Effector memory CD4-positive, alpha-beta T cell (primary cell): ENCODE results near the gene CRYBG1.

ENCODE experiments used
- DNase-seq, 3 donors: peaks; one replicate each; pipeline ENCODE4 v3.0.0-alpha.2; 2020
- H3K27ac ChIP-seq: 2 replicates; pipeline ENCODE4 v1.7.0; 2013; ENCODE audit warnings: mild to moderate bottlenecking, low read length, moderate library complexity; ENCODE audit not compliant: insufficient read depth, poor library complexity, severe bottlenecking
- H3K27me3 ChIP-seq: replicated peaks from 2 replicates; pipeline ENCODE4 v1.7.0; 2013; ENCODE audit warnings: mild to moderate bottlenecking, low read length; ENCODE audit not compliant: insufficient read depth, control insufficient read depth, poor library complexity, severe bottlenecking
- H3K36me3 ChIP-seq: 2 replicates; pipeline ENCODE4 v1.7.0; 2013; ENCODE audit warnings: mild to moderate bottlenecking, low read length, moderate library complexity; ENCODE audit not compliant: control insufficient read depth, insufficient read depth
- H3K4me1 ChIP-seq: 2 replicates; pipeline ENCODE4 v1.7.0; 2013; ENCODE audit warnings: low read length, mild to moderate bottlenecking; ENCODE audit not compliant: control insufficient read depth, insufficient read depth, poor library complexity, severe bottlenecking
- H3K4me3 ChIP-seq: 2 replicates; pipeline ENCODE4 v1.7.0; 2013; ENCODE audit warnings: low read length, low read depth, mild to moderate bottlenecking; ENCODE audit not compliant: insufficient read depth, poor library complexity, severe bottlenecking
- H3K9me3 ChIP-seq: 2 replicates; pipeline ENCODE4 v1.7.0; 2013; ENCODE audit warnings: mild to moderate bottlenecking, low read length, moderate library complexity; ENCODE audit not compliant: control insufficient read depth

CRYBG1 gene

GRCh38 chr6:106600329-106600728 lies 239.8 kb downstream of the CRYBG1 start:
- H3K4me3 ChIP-seq: no peak overlapping the region
- DNase-seq: no peak
- no peaks in the 10 kb centered on the region for H3K36me3 ChIP-seq
- no peaks in the 10 kb centered on the region for H3K27me3 ChIP-seq
- no peaks in the 10 kb centered on the region for H3K4me1 ChIP-seq
- no peak overlapping the region for H3K27ac ChIP-seq
- no peaks in the 10 kb centered on the region for H3K9me3 ChIP-seq

DNA sequence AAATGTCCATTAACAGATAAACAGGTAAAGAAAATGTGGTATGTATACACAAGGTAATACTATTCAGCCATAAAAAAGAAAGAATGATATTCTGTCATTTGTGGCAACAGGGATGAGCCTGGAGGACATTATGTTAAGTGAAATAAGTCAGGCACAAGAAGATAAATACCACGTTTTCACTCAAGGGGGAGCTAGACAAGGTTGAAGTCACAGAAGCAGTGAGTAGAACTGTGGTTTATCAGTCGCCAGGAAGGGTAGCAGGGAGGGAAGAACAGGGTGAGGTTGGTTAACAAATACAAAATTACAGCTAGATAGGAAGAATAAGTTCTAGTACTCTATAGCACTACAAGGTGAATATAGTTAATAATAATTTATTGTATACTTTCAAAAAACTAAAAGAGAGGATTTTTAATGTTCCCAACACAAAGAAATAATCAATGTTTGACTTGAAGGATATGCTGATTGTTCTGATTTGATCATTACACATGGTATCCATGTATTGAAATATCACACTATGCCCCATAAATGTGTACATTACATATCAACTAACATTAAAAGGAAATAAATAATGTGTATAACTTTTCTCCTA lies 247.7 kb downstream of the CRYBG1 start:
- DNase-seq: no peak
- no peak overlapping the region for H3K4me3 ChIP-seq
- no peaks in the 10 kb centered on the region for H3K9me3 ChIP-seq
- peaks cover 3% of the 10 kb centered on the region for H3K36me3 ChIP-seq
- no peak overlapping the region for H3K27ac ChIP-seq
- H3K4me1 ChIP-seq: no peaks in the 10 kb centered on the region
- H3K27me3 ChIP-seq: no peaks in the 10 kb centered on the region

DNA sequence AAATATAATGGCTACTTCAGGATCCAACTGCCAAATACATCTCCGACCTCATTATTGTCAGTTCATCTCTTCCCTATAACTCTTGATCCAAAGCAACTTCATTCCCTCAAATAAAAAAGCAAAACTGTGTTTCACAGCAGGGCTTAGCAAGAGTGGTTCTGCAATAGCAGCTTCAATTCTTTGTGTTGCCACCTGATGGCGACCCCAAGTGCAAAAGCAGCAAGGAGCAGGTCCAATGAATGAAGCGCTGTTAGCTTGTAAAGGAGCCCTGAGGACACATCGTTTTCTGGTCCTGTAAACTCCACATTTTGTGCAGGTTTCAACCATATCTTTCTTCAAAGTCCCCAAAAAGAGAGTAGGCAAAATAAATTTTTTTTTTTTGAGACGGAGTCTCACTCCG lies 249.2 kb downstream of the CRYBG1 start:
- no peak for DNase-seq
- H3K27ac ChIP-seq: no peak overlapping the region
- no peaks in the 10 kb centered on the region for H3K4me1 ChIP-seq
- no peaks in the 10 kb centered on the region for H3K27me3 ChIP-seq
- no peak overlapping the region for H3K4me3 ChIP-seq
- no peaks in the 10 kb centered on the region for H3K9me3 ChIP-seq
- H3K36me3 ChIP-seq: peaks cover 9% of the 10 kb centered on the region

DNA sequence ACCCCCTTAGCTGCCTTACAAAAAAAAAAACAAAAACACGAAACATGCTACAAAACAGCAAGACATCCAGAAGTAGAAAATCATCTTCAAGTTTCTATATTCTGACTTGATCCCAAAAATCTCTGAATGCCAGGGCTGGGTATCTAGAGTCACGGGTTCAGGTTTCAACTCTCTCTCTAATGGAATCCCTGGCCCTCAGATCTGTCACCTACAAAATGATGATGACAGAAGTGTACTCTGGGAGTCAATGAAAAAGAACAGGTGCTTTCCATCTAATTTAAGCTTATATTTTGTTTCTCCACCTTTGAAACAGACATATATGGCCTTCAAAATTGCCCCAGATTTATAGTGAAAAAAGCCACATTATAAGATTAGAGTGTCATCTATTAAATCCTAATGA lies 250.5 kb downstream of the CRYBG1 start:
- DNase-seq: no peak
- Histone ChIP-seq H3K27ac (no peak overlapping the region), H3K4me1 (no peaks in the 10 kb centered on the region), H3K36me3 (peaks cover 9% of the 10 kb centered on the region), H3K9me3 (no peaks in the 10 kb centered on the region), H3K4me3 (no peak overlapping the region), H3K27me3 (no peaks in the 10 kb centered on the region)

GRCh38 chr6:106612671-106613416 lies 252.3 kb downstream of the CRYBG1 start:
- no peak overlapping the region for H3K4me3 ChIP-seq
- no peaks in the 10 kb centered on the region for H3K27me3 ChIP-seq
- no peak overlapping the region for H3K27ac ChIP-seq
- no peaks in the 10 kb centered on the region for H3K9me3 ChIP-seq
- H3K4me1 ChIP-seq: no peaks in the 10 kb centered on the region
- peaks cover 9% of the 10 kb centered on the region for H3K36me3 ChIP-seq
- no peak for DNase-seq

DNA sequence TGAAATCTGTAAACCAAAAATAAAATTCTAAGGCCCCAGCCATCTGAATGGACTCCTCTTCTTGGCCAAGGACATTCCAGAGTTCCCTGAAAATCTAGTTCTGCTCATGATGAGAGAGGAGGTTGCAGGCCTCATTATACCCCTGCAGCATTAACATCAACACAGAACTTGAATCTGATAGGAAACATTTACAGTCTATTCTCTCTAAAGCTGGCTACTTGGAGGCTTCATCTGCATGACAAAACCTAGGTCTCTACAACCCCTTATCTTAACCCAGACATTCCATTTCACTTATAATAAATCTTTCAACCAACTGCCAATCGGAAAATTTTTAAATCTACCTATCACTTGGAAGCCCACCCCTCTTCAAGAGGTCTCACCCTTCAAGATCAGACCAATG lies 253.1 kb downstream of the CRYBG1 start:
- no peaks in the 10 kb centered on the region for H3K4me1 ChIP-seq
- no peak overlapping the region for H3K4me3 ChIP-seq
- DNase-seq: no peak
- no peaks in the 10 kb centered on the region for H3K9me3 ChIP-seq
- no peaks in the 10 kb centered on the region for H3K27me3 ChIP-seq
- peaks cover 9% of the 10 kb centered on the region for H3K36me3 ChIP-seq
- H3K27ac ChIP-seq: no peak overlapping the region

DNA sequence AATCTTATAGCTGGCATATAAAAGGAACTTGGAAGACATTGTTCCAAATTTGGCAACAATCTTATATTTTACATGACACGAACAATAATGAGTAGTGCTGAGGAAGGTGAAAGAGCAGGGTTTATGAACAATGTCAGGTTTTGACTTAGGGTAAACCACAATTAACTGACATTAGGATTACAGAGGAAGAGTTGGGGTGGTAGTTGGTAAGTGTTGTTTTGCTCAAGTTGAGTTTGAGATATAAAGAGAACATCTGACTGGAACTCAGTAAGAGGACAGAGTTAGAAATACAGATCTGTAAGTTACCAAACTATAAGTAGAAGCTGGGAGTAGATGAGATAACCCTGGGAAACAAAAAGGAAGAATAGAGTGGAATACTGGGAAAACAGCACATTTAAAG lies 253.6 kb downstream of the CRYBG1 start:
- Histone ChIP-seq H3K27ac (no peak overlapping the region), H3K36me3 (peaks cover 9% of the 10 kb centered on the region), H3K4me1 (no peaks in the 10 kb centered on the region), H3K4me3 (no peak overlapping the region), H3K9me3 (no peaks in the 10 kb centered on the region), H3K27me3 (no peaks in the 10 kb centered on the region)
- no peak for DNase-seq

DNA sequence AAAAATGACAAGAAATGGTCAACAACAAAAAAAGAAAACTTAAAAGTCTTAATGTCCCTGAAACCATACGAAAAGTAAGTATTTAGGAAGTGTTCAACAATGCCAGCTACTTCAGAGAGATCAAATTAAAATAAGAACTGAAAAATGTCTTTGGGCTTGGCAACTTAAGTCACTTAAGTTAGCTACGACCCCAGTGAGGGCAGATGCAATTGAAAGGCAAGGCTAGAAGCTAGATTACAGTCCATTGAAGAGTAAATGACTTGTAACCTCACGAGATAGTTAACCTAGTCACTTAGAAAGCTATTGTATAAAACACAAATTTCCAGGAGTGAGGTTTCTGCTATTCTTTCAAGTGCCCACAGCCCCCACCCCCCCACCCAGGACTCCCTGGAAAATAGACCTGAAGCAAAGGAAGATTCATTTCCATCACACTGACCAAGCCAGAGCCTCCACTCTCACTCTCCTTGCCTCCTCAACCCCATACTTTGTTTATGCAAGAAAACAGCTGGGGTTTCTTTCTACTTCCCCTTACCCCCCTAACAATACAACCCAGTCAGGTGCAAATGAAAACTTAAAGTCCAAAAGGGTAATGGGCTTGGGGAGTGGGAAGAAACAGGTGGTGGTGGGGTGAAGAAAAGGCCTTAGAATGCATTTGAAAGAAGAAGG lies 254.2 kb downstream of the CRYBG1 start:
- no peak overlapping the region for H3K4me3 ChIP-seq
- no peak for DNase-seq
- peaks cover 9% of the 10 kb centered on the region for H3K36me3 ChIP-seq
- no peaks in the 10 kb centered on the region for H3K27me3 ChIP-seq
- H3K9me3 ChIP-seq: no peaks in the 10 kb centered on the region
- H3K4me1 ChIP-seq: no peaks in the 10 kb centered on the region
- no peak overlapping the region for H3K27ac ChIP-seq

DNA sequence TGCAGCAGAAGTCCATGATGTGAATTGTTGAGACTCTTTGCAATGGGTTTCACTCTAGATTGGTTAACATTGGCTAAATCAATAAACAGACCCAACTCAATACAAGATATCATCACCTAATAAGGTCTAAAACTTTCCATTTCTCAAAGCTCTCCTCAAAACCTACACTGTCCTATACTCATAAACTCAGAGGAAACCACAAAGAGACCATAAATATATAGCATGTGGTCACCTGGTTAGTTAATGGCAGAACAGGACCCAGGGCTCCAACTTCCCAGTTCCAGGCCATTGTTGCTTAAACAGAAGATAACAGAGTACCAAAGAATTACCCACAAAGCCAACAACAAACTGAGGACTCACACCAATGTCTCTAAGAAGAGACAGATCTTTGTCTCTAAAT lies 256.8 kb downstream of the CRYBG1 start:
- DNase-seq: no peak
- Histone ChIP-seq H3K27me3 (no peaks in the 10 kb centered on the region), H3K27ac (no peak overlapping the region), H3K4me3 (no peak overlapping the region), H3K4me1 (no peaks in the 10 kb centered on the region), H3K36me3 (peaks cover 9% of the 10 kb centered on the region), H3K9me3 (no peaks in the 10 kb centered on the region)

GRCh38 chr6:106617857-106618256 lies 257.3 kb downstream of the CRYBG1 start:
- no peak for DNase-seq
- Histone ChIP-seq H3K4me3 (no peak overlapping the region), H3K36me3 (peaks cover 9% of the 10 kb centered on the region), H3K4me1 (no peaks in the 10 kb centered on the region), H3K27ac (no peak overlapping the region), H3K9me3 (no peaks in the 10 kb centered on the region), H3K27me3 (no peaks in the 10 kb centered on the region)
